Adrenal gland (tissue), 12 donors: ENCODE measurements around the gene TNC. TPM values are rescaled to one million over a fixed set of nuclear protein-coding genes. Genes with fewer than 3 reads are reported as not detected.

Source experiments
- DNase-seq, 7 donors: peaks; one replicate each; pipeline ENCODE4 v3.0.0-alpha.2; 2019 to 2020
- H3K27ac ChIP-seq, 5 donors: fragments of 200-600 bp; sonication (generic) in 4 of 5; 1 replicate in 3 of 5; 2 replicates in 2 of 5; pipeline versions ENCODE4 v1.5.1 to v1.8.0; 2016 to 2020; ENCODE audit warnings: mild to moderate bottlenecking in 1 of 5
- H3K27me3 ChIP-seq: fragments of 200-600 bp; 2 replicates; pipeline ENCODE4 v1.8.0; 2021
- H3K36me3 ChIP-seq, 2 donors: fragments of 200-600 bp; replicated peaks in 1 of 2; 1 replicate in 1 of 2; 2 replicates in 1 of 2; pipeline versions ENCODE4 v1.5.1 to v1.8.0; 2018 to 2022
- H3K4me1 ChIP-seq, 2 donors: fragments of 200-600 bp; replicated peaks in 1 of 2; 1 replicate in 1 of 2; 2 replicates in 1 of 2; pipeline versions ENCODE4 v1.5.1 to v1.8.0; 2018 to 2021
- H3K4me3 ChIP-seq, 4 donors: fragments of 200-600 bp; sonication (generic) in 3 of 4; one replicate each; pipeline ENCODE4 v1.5.1; 2016 to 2018
- H3K9me3 ChIP-seq, 3 donors: fragments of 200-600 bp; sonication (generic) in 1 of 3; replicated peaks in 1 of 3; 1 replicate in 2 of 3; 2 replicates in 1 of 3; pipeline versions ENCODE4 v1.5.1 to v1.8.0; 2016 to 2021
- CTCF ChIP-seq, 6 experiments: fragments of 450-650 bp in 4 of 6; fragments of 200-600 bp in 2 of 6; sonication (generic) in 1 of 6; IDR thresholded peaks; 1 replicate in 5 of 6; 2 replicates in 1 of 6; pipeline versions ENCODE4 v1.5.1 to v1.8.0; 2016 to 2021; ENCODE audit warnings: antibody characterized with exemption in 6 of 6, mild to moderate bottlenecking in 2 of 6, moderate library complexity in 1 of 6
- POLR2A ChIP-seq, 2 donors: fragments of 450-650 bp; IDR thresholded peaks; one replicate each; pipeline ENCODE4 v1.6.1; 2017; ENCODE audit warnings: antibody characterized with exemption in 2 of 2, mild to moderate bottlenecking in 2 of 2, moderate library complexity in 1 of 2
- WGBS, 4 donors: extraction: QIAGEN DNeasy Blood & Tissue Kit in 2 of 4; methylation state at CpG; one replicate each; pipeline versions ENCODE4 v1.1.5 to v1.1.7; 2013 to 2017; 5-methylcytosine and 5-hydroxymethylcytosine counted together
- intact Hi-C, 2 donors: fragments of 100-400 bp; cut with DNase I; formaldehyde crosslinking; loops; one replicate each; pipeline versions ENCODE4 v1.14.1 to v1.15.0; 2022 to 2023
- polyA plus RNA-seq, 3 donors: library from polyadenylated mRNA; stranded (reverse); fragments of 200-250 nt in 2 of 3; fragments of 350-450 nt in 1 of 3; fragmentation: Illumina TruSeq in 1 of 3; extraction: RNeasy Lipid Tissue Mini Kit (QIAGEN cat#74804) in 1 of 3; gene quantifications; one replicate each; pipeline ENCODE4 v1.2.3, GENCODE V29; 2013 to 2014
- total RNA-seq, 9 donors: library from RNA; depleted of rRNA in 4 of 9; stranded (reverse); fragments of >200 nt in 4 of 9; fragments of 120-200 nt in 1 of 9; fragmentation: NEBNext Ultra II Directional in 1 of 9; extraction: Animal tissue kit (Norgen Biotek cat#: 25700) in 1 of 9; gene quantifications; one replicate each; pipeline versions ENCODE4 v1.1.0 to v1.2.4, GENCODE V29; 2013 to 2023
- donor health status: healthy with polysubstance abuse.
- donor health status: Bipolar disorder and iron deficiency.
- donor health status: DM: yes; HTN: yes; CAD: no.
- donor health status: DM: no; HTN: no; CAD: no.
- donor health status: DM: no; HTN: no; CAD: no.
- donor health status: DM: yes; HTN: yes; CAD: no.

The TNC gene
- total and polyA plus RNA-seq, 12 donors, result 1.9 to 53.8 (median 10.7) TPM

DNA sequence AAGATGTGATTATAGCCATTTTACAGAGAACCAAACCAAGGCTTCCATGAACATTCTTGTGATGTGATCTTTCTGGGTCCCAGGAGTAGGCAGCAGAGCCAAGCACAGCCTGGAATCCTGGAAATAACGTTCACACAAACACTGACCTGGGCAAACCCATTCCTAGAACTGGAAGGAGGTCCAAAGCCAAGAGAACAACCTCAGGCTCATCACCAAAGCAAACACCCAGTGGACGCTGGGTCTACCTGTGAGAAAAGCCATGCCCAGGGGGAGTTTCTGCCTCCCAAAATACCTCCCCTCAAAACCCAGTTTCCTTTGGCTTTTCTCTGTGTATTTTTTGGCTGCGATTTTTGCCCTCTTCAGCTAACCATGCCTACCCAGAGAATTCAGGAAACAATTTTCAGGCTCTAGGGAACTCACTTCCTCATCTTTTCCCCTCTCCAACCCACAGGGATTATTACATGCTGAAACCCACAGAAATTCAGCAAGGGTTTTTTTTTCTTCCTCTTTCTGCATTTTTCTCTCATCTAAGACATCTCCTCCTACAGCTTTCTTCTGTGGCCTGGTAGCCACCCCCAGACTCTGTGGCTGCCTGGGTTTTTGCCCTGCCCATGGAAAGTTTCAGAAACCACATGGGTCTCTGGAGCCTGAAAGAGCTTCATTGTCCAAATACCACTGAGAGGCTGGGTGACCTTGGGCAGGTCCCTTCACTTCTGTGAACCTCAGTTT is 75.0 kb downstream of the TNC start:
- no peak for TF ChIP-seq POLR2A (IDR thresholded peaks at IDR 0.05)
- no peak for TF ChIP-seq CTCF (IDR thresholded peaks at IDR 0.05)
- no peak overlapping the region for H3K4me3 ChIP-seq
- H3K9me3 ChIP-seq, result no peaks in the 10 kb centered on the region
- DNase-seq, result no peak
- H3K27me3 ChIP-seq, result no peaks in the 10 kb centered on the region
- 39 to 45% (median 42%) methylated on average over 3 of the region's 3 CpGs for WGBS, 4 donors
- H3K27ac ChIP-seq, result no peak overlapping the region
- no peaks in the 10 kb centered on the region for H3K36me3 ChIP-seq
- no peaks in the 10 kb centered on the region for H3K4me1 ChIP-seq
- intact Hi-C loops, result no loop called here

GRCh38 chr9:115039516-115040120 is 78.3 kb downstream of the TNC start:
- H3K9me3 ChIP-seq, result no peaks in the 10 kb centered on the region
- H3K27me3 ChIP-seq, result no peaks in the 10 kb centered on the region
- intact Hi-C loops, result no loop called here
- no peak overlapping the region for H3K4me3 ChIP-seq
- no peaks in the 10 kb centered on the region for H3K36me3 ChIP-seq
- H3K27ac ChIP-seq, result no peak overlapping the region
- no peaks in the 10 kb centered on the region for H3K4me1 ChIP-seq
- TF ChIP-seq POLR2A (IDR thresholded peaks at IDR 0.05) (no peak), CTCF (IDR thresholded peaks at IDR 0.05) (no peak)
- WGBS, 4 donors, result 68 to 80% (median 76%) methylated on average over 4 of the region's 4 CpGs
- no peak for DNase-seq

GRCh38 chr9:115038178-115038577 is 79.8 kb downstream of the TNC start:
- intact Hi-C loops, result no loop called here
- DNase-seq, result no peak
- 67 to 88% (median 81%) methylated on average over 2 of the region's 2 CpGs for WGBS, 4 donors

GRCh38 chr9:115036691-115037090 is 81.3 kb downstream of the TNC start:
- TF ChIP-seq CTCF (IDR thresholded peaks at IDR 0.05) (no peak), POLR2A (IDR thresholded peaks at IDR 0.05) (no peak)
- Histone ChIP-seq H3K27ac (no peak overlapping the region), H3K9me3 (no peaks in the 10 kb centered on the region), H3K4me1 (no peaks in the 10 kb centered on the region), H3K36me3 (no peaks in the 10 kb centered on the region), H3K27me3 (no peaks in the 10 kb centered on the region), H3K4me3 (no peak overlapping the region)
- 89 to 100% (median 97%) methylated on average over 1 to 2 of the region's 2 CpGs for WGBS, 4 donors
- intact Hi-C loops, result no loop called here
- no peak for DNase-seq

More at GRCh38 chr9:115038178-115038577, 79.8 kb downstream of the TNC start:
- Histone ChIP-seq H3K36me3 (no peaks in the 10 kb centered on the region), H3K27me3 (no peaks in the 10 kb centered on the region), H3K4me1 (no peaks in the 10 kb centered on the region), H3K4me3 (no peak overlapping the region), H3K9me3 (no peaks in the 10 kb centered on the region), H3K27ac (no peak overlapping the region)
- TF ChIP-seq CTCF (IDR thresholded peaks at IDR 0.05), result no peak
- TF ChIP-seq POLR2A (IDR thresholded peaks at IDR 0.05), result no peak
